HK-2 (cell line): ENCODE data around the gene TSPEAR.

Source experiments
- DNase-seq: peaks from one replicate; pipeline ENCODE4 v3.0.0-alpha.2; 2018; ENCODE audit not compliant: unreplicated experiment

Gene TSPEAR

GRCh38 chr21:44720170-44720569 lies 8.8 kb upstream of the TSPEAR start:
- DNase-seq = no peak

- DNase-seq = no peak
These were observed 7.2 kb upstream of the TSPEAR start for GRCh38 chr21:44718571-44718970.

GRCh38 chr21:44718093-44718492 lies 6.7 kb upstream of the TSPEAR start:
- no peak for DNase-seq

GRCh38 chr21:44716984-44717383 lies 5.6 kb upstream of the TSPEAR start:
- DNase-seq = no peak

- no peak for DNase-seq
These were observed 3.5 kb upstream of the TSPEAR start for GRCh38 chr21:44714905-44715304.

GRCh38 chr21:44713846-44714245 lies 2.5 kb upstream of the TSPEAR start:
- no peak for DNase-seq

- DNase-seq = no peak
These were observed 1.8 kb upstream of the TSPEAR start for GRCh38 chr21:44713130-44713529.

GRCh38 chr21:44712203-44713028 lies 1.0 kb upstream of the TSPEAR start:
- DNase-seq = no peak

- no peak for DNase-seq
These were observed 531 bp downstream of the TSPEAR start for GRCh38 chr21:44710756-44711326.

- no peak for DNase-seq
These were observed 1.1 kb downstream of the TSPEAR start for GRCh38 chr21:44710294-44710665.

GRCh38 chr21:44709426-44710293 lies 1.7 kb downstream of the TSPEAR start:
- no peak for DNase-seq

GRCh38 chr21:44708866-44709425 lies 2.4 kb downstream of the TSPEAR start:
- no peak for DNase-seq

- no peak for DNase-seq
These were observed 3.0 kb downstream of the TSPEAR start for GRCh38 chr21:44708213-44708865.

GRCh38 chr21:44706706-44707581 lies 4.4 kb downstream of the TSPEAR start:
- DNase-seq = no peak

GRCh38 chr21:44706026-44706705 lies 5.2 kb downstream of the TSPEAR start:
- no peak for DNase-seq

GRCh38 chr21:44704636-44705001 lies 6.8 kb downstream of the TSPEAR start:
- no peak for DNase-seq

GRCh38 chr21:44703731-44704635 lies 7.4 kb downstream of the TSPEAR start:
- no peak for DNase-seq

- no peak for DNase-seq
These were observed 8.2 kb downstream of the TSPEAR start for GRCh38 chr21:44702973-44703730.
